Stimulated activated CD4-positive, alpha-beta T cell treated with anti-CD3 and anti-CD28 coated beads, Interleukin-15, amount 100 ng/mL, for 24 hours (primary cell): ENCODE measurements around the gene PPFIA2.
"Not testable (repeated sequence)": the region's sequence is repeated elsewhere in the genome, so short reads cannot be mapped to it uniquely, and the experiment has no call there.

Experiments used
- DNase-seq: peaks from one replicate; pipeline ENCODE4 v3.0.0-alpha.2; 2020

Gene PPFIA2

GRCh38 chr12:81659310-81659709 lies 99.8 kb downstream of the PPFIA2 start:
- DNase-seq: not testable (repeated sequence)

DNA sequence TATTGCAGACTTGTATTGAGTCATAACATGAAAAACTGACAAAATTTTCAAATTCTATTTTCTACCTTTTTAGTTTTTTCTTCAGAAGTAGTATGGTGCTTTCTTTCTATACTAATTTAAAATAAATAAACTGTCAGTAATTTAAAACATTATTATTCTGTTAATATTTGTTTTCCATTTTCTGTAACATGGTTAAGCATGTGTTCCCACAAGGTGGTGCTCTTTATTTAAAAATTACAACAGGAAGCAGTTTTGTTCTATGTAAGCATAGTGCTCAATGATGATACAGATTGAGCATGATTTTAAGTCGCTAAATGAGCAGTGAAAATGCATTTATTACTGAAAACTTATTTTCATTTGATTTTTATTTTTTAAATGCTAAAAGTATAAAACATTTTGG lies 114.6 kb downstream of the PPFIA2 start:
- no peak for DNase-seq

- DNase-seq: no peak
Measured at GRCh38 chr12:81639196-81639595, 120.0 kb downstream of the PPFIA2 start.

DNA sequence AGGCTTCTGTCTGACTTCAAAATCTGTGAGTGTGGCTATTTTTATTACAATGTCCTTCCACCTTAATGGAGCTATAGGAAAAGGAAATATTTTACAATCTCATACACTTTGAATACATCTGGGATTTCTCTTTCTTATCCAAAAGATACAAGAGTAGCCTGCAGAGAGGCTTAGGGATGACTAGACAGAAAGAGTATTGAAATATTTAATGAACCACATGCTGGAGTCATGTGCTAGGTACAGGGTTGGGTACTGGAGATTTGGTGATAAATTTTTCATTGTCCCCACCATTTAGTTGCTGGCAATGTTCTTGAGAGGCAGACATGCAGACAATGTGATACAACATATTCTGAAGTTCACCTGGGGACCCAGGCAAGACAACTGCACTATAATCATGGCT lies 126.0 kb downstream of the PPFIA2 start:
- DNase-seq: no peak

- no peak for DNase-seq
Measured at GRCh38 chr12:81627336-81628189, 131.6 kb downstream of the PPFIA2 start.

DNA sequence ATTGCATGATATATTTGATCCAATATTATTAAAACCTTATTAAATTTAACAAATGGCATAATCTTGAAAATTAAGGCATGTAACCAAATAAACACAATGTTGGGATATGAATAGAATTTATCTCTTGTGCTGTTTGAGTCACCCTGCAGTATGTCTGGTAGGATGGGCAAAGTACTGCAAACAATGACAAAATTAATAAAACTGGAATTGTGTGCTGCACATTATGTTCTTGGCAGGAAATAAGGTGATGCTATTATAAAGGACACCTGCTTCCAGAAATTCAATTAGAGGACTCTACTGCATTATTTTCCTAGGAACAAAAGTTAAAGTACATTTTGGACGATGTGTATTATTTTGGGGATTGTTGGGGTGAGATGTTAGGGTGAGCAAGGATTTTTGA lies 132.7 kb downstream of the PPFIA2 start:
- no peak for DNase-seq

- DNase-seq: no peak
Measured at GRCh38 chr12:81617915-81618314, 141.2 kb downstream of the PPFIA2 start.

DNA sequence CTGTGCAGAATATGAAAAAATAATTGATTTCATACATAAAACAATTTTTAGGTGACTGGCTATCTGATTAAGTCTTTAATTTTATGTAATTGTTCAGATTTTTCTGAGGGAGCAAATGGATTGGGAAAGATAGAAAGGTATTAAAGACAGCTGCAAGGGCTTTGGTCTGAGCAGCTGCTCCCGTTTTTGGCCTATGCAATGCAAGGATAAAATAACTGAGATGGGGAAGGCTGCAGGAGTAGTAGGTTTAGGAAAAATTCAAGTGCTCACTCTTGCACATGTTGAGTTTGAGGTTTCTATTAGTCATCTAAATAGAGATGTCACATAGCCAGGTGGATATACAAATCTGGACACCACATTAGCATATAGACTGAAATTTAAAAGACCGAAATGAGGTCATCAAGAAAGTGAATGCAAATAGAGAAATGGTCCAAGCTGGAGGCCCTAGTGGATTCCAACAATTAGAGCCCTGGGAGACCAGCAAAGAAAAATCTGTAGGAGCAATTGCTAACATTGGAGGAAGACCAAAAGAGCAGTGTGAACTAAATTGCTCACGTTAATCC lies 144.0 kb downstream of the PPFIA2 start:
- DNase-seq: no peak

DNA sequence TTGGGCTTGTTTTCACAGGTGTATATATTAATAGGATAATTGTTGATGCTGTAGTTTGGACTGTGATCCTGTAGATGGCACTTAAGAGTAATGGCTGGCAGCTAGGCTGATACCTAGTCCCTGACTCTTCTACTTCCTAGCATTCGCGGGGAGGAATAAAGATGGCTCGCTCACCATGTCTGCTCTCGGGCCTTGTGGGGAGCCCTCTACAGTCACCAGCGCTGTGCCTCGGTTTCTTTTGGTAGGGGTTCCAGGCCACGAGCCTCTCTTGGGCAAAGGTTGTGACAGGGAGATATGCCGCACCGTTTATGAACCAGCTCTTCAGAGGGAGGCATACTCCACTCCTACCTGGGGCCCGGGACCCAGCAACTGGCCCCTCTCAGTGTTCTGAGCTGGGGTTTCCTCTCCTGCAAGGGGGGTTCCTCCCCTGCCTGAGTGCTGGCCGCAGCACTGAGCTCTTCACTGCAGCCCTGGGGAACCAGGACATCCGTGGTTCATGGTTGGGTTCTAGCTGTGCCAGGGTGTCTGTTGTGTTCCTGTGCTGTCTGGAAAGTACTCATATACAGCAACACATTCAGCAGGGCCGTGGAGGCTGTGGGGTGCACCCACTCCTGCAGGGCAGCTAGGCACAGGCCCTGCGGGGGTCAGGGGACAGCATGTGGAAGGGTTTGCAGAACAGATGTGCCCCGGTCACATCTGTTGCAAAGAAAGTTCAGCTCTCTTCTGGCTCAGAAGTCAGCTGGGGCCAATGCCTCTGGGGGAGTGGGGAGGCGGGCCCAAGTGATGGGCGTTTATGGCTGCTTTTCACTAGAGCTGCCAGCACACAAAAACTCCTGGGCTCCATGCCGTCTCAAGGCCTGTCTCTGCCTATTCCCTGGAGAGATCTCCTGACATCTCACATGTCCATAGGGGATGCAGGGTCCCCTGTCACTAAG lies 147.9 kb downstream of the PPFIA2 start:
- DNase-seq: no peak

- DNase-seq: no peak
Measured at GRCh38 chr12:81597928-81598604, 161.1 kb downstream of the PPFIA2 start.

DNA sequence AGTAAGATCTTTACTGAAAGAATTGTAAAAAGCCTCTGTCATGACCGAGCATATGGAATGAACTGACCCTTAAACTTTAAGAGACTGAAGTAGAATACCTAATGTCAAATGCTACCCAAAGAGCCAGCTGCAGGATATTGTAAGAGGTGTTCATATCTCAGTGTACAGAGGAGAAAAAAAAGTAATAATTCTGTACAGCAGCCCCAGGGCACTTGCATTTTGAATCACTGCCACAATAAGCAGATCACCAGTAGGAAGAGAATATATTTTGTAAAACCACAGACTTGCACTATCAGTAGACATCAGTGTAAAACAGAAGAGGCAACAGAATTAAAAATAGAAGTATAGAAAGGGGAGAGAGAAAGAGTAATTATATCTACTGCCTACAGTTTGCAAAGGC lies 162.6 kb downstream of the PPFIA2 start:
- DNase-seq: no peak

DNA sequence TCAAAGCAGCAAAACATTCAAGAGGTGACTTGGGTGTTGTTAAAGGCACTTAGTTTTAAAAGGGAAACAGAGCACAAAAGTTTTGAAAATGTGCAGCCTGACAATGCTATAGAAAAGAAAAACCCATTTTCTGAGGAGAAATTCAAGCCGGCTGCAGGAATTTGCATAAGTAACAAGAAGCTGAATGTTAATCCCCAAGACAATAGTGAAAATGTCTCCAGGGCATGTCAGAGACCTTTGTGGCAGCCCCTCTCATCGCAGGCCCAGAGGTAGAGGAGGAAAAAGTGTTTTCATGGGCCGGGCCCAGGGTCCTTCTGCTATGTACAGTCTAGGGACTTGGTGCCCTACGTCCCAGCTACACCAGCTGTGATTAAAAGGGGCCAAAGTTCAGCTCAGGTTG lies 167.9 kb downstream of the PPFIA2 start:
- DNase-seq: no peak

- not testable (repeated sequence) for DNase-seq
Measured at GRCh38 chr12:81590703-81591102, 168.4 kb downstream of the PPFIA2 start.

DNA sequence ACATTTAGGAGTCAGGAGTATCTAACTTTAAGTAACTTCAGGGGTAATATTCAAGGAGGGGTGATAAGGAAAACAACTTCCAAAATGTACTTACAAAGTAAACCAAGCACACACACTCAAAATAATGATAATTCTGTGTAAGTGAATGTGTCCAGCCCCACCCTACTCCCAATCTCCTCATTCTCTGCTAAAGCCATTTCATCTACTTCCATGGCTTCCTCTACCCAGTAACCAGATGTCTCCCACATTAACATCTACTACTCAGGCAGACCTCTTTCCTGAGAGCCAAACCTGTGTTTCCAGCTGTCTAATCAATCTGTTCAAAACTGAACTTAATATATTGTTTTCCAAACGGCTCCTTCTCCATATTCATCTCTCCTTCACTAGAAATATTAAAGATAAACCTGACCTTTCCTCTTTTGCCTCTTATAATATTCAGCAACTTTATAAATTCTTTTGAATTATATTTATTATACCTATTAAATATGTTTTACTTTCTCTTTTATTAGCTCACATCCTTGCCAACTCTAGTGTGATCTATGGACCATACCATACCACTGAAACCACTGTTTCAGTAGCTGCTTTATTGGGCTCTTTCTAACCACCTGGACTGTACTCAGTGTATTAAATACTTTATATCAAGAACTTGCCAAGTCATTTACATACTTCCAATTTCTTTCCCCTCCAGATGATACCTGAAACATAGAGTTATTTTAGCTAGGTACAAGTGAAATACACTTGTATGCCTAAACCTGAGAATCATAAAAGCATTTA lies 170.7 kb downstream of the PPFIA2 start:
- DNase-seq: no peak

DNA sequence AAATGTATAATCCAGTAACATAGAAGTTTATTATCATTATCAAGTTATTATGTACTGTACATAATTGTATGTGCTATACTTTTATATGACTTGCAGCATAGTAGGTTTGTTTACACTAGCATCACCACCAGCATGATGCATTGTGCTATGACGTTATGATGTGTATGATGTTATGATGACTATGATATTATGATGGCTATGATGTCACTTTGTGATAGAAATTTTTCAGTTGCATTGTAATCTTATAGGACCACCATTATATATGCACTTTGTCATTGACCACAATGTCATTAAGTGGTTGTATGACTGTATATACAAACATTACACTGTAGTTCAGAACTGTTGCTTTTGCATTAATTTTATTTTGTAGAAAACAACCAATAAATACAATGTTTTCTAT lies 173.4 kb downstream of the PPFIA2 start:
- no peak for DNase-seq

- no peak for DNase-seq
Measured at GRCh38 chr12:81573228-81573627, 185.9 kb downstream of the PPFIA2 start.

DNA sequence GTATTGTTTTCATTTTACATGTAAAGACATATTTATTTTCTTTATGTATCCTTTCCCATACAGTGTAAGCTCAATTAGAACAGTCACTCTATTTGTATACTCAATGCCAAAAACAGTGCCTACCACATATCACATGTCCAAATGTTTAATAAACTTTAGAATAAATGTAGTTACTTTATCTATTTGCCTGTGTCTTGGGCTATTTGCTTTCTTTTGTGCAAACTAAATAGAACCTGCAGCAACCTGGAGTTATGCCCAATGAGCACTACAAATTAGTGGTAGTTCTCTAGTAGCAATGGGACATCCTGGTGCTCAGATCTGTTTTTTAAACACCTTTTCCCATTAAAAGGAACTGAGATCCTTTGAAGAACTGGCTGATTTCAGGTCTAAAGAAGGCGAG lies 186.7 kb downstream of the PPFIA2 start:
- DNase-seq: no peak

DNA sequence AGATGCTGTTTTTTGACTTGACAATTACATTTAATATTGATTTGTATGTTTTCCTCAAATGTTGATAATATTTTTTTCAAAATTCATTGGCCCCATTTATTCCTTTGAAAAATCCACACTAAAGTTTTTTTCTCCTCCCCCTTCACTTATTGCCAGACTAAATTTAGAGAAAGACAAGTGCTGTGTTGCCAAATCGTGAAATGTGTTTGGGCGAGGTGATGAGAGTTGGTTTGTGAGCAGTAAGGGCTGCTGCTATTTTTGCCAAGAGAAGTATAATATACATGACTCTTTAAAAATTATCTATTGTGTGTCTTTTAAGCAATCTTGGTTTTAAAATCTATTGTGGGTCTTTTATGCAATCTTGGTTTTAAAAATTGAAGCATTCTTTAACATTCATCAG lies 188.9 kb downstream of the PPFIA2 start:
- DNase-seq: no peak

DNA sequence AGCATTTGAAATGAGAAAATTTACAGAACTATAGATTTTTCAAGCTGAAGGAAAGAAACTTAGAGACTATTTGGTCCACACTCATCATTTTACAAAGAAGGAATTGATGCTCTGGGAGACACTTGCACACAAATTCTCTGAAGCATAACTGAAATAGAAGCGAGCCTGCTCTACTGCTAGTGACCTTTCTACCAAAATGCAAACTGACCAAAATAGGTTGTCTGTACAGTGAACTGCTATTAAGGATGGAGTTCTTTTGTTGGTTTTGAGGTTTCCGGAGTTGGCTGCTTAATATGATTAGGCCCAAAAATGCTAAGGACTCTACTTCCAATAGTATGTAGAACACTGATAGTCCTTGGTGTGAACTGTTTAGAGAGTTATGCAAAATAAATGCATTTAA lies 194.9 kb downstream of the PPFIA2 start:
- no peak for DNase-seq

DNA sequence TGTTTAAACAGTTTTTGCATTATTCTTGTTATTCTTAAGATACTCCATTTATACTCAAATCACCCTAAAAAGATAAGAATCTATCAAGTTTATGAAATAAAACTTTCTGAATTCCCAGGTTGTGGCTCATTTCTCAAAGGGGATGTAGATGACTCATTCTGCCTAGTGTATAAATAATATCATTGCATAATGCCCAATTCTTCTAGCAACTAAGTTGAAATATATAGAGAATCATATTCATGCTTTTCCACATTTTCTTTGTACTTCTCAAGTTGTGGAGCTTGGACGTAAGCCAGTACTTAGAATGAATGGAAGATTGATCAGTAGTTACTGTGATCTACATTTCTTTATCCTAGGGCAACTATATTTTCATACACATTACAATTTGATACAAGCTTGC lies 201.1 kb downstream of the PPFIA2 start:
- no peak for DNase-seq

DNA sequence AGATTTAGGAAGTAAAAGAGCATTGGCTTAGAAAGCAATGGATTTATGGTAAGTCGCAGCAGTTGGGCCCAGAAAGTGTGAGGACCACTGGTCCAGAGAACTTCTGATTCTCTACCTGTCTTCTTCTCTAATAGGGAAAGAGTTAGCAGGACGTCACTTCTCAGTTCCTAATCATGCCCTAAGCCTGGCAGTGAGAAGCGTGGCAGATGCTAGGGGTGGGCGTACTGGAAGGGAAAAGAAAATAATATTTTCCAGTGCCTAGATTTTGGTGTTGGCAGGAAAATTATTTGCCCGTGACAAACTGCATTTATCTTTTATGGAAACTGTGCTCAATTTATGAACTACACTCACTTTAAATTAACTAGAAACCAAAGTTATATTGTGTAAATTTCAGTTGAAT lies 212.3 kb downstream of the PPFIA2 start:
- DNase-seq: no peak

DNA sequence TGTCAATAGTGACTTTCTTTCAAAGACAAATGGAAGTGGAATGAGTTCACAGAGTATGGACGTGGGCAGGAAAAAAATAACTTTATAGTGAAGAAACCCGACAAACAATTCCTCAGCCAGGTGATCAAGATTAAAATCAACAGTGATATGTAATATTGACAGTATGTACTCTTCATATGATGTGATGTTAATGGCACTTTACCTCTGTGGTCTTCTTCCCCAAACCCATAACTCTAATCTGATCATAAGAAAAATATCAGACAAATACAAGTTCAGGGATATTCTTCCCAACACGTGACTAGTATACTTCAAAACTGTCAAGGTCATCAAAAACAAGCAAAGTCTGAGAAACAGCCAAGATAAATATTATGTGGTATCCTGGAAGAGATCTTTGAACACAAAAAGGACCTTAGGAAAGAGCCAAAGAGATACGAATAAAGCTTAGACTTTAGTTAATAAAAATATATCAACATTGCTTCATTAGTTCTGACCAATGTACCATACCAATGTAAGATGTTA lies 215.5 kb downstream of the PPFIA2 start:
- no peak for DNase-seq
